ENCODE measurements around the gene FOXD1. TPM values are rescaled to one million over a fixed set of nuclear protein-coding genes. Genes with fewer than 3 reads are reported as not detected.

Gene FOXD1
- total and polyA plus RNA-seq, 2 of the 8 experiments (the other 6 are each of a cell fraction or from before 2014, with no cell fraction given): 0.11 to 1.1 TPM

GRCh38 chr5:73464016-73464745 lies 15.6 kb upstream of the FOXD1 start:
- no peak overlapping the region for H3K18ac ChIP-seq (ENCODE audit: extremely low read depth, low read length)
- H3K36me3 ChIP-seq (ENCODE audit: control insufficient read depth in 2 of 4, insufficient read depth in 4 of 4, low read length in 3 of 4): no peaks in the 10 kb centered on the region
- H3K4me1 ChIP-seq (replicated peaks in 1 of 4; ENCODE audit: control insufficient read depth in 3 of 4, insufficient read depth in 4 of 4, low read length in 3 of 4): peaks cover 2 to 23% (median 4%) of the 10 kb centered on the region in 4 experiments; a peak in 5 of 7 replicates
- no peaks in the 10 kb centered on the region for H3K23me2 ChIP-seq (ENCODE audit: low read depth, low read length)
- H4K5ac ChIP-seq (ENCODE audit: insufficient read length, low read depth, low read length): no peak overlapping the region
- H3K9ac ChIP-seq (replicated peaks in 1 of 4; ENCODE audit: extremely low read depth in 1 of 4, low read depth in 3 of 4, low read length in 3 of 4): no peak overlapping the region
- no peak overlapping the region for H3K4ac ChIP-seq (replicated peaks; ENCODE audit: insufficient read length, low read depth, low read length)
- peak overlapping the region; percentile 1; the same call in 1 of the 2 replicates for H2BK12ac ChIP-seq (ENCODE audit: low read depth, low read length)
- POLR2A ChIA-PET (ENCODE audit: partially characterized antibody): interaction anchor here (0.6 to 3.7 kb wide), 6 partner anchors 18 to 101 kb away, joined by 3 to 23 read pairs (median 6); partner anchors contain the start of genes ANKRA2, BTF3 and UTP15
- H2AK5ac ChIP-seq (ENCODE audit: low read depth, low read length): no peak overlapping the region
- H3K4me2 ChIP-seq (ENCODE audit: insufficient read depth in 1 of 2, low read depth in 2 of 2, low read length in 2 of 2): no peak overlapping the region
- H3K9me3 ChIP-seq (ENCODE audit: insufficient read depth in 2 of 2, low read depth in 1 of 2, low read length in 1 of 2): no peaks in the 10 kb centered on the region; a peak in 2 of 4 replicates
- WGBS, 2 experiments (ENCODE audit: extremely low coverage in 1 of 2, insufficient coverage in 1 of 2, insufficient read length in 1 of 2, insufficient replicate concordance in 2 of 2, low coverage in 1 of 2, low lambda C conversion rate in 2 of 2, missing lambda C conversion rate in 1 of 2): 86% methylated on average over 7 of the region's 7 CpGs; no CpG with 5 or more reads in 1 of the 2 experiments
- H4K20me1 ChIP-seq (replicated peaks in 1 of 2; ENCODE audit: control insufficient read depth in 1 of 2, insufficient read depth in 2 of 2, low read length in 2 of 2): no peaks in the 10 kb centered on the region
- TF ChIP-seq GABPA (IDR thresholded peaks at IDR 0.05; ENCODE audit: borderline replicate concordance, insufficient read depth, low read length) (no peak), SIN3A (conservative IDR thresholded peaks at IDR 0.05 in 1 of 2, IDR thresholded peaks at IDR 0.05 in 1 of 2; ENCODE audit: low read depth in 1 of 2, low read length in 2 of 2) (no peak), CHD2 (IDR thresholded peaks at IDR 0.05; ENCODE audit: low read length) (no peak), SIRT6 (IDR thresholded peaks at IDR 0.05; ENCODE audit: low read length) (no peak), POU5F1 (IDR thresholded peaks at IDR 0.05; ENCODE audit: low read depth, low read length) (no peak), EGR1 (IDR thresholded peaks at IDR 0.05; ENCODE audit: borderline replicate concordance, low read depth, low read length) (no peak), SAP30 (IDR thresholded peaks at IDR 0.05; ENCODE audit: insufficient read depth, insufficient replicate concordance, low read length) (no peak), NANOG (IDR thresholded peaks at IDR 0.05; ENCODE audit: insufficient read depth, low read depth, low read length, poor library complexity, severe bottlenecking) (no peak), ZNF274 (IDR thresholded peaks at IDR 0.05; ENCODE audit: borderline replicate concordance, extremely low read depth, low read length) (no peak), SRF (IDR thresholded peaks at IDR 0.05; ENCODE audit: low read depth, low read length) (no peak)
- H2BK15ac ChIP-seq (ENCODE audit: low read length): no peak overlapping the region
- no peak overlapping the region for H4K91ac ChIP-seq (replicated peaks; ENCODE audit: insufficient read length, low read length)
- CTCF ChIA-PET (ENCODE audit: partially characterized antibody): interaction anchor here (0.7 to 3.2 kb wide), 9 partner anchors 10 to 250 kb away, joined by 3 to 14 read pairs (median 4); no protein-coding TSS in a partner anchor
- no peak overlapping the region; the same call in 1 of the 2 replicates for H2AFZ ChIP-seq (ENCODE audit: low read length)
- H3K4me3 ChIP-seq (ENCODE audit: extremely low read depth in 1 of 4, insufficient read depth in 2 of 4, low read depth in 3 of 4, low read length in 4 of 4): no peak overlapping the region
- H3K23ac ChIP-seq (ENCODE audit: insufficient read length): no peak overlapping the region
- no peak overlapping the region for H3K14ac ChIP-seq (ENCODE audit: insufficient read length)
- no peak overlapping the region for H2BK120ac ChIP-seq (replicated peaks; ENCODE audit: low read depth, low read length)
- no peak overlapping the region for H2BK5ac ChIP-seq (ENCODE audit: low read depth, low read length)
- no peaks in the 10 kb centered on the region for H3K27me3 ChIP-seq (replicated peaks in 1 of 4; ENCODE audit: control insufficient read depth in 3 of 4, extremely low read depth in 1 of 4, insufficient read depth in 3 of 4, low read length in 3 of 4)
- H3K79me2 ChIP-seq (ENCODE audit: control insufficient read depth in 1 of 2, insufficient read depth in 2 of 2, low read length in 2 of 2): no peaks in the 10 kb centered on the region
- no peaks in the 10 kb centered on the region for H3K79me1 ChIP-seq (ENCODE audit: low read depth, low read length)
- H3K56ac ChIP-seq (replicated peaks; ENCODE audit: insufficient read length, low read depth, low read length): no peak overlapping the region
- no peak for DNase-seq (ENCODE audit: low read depth in 1 of 2, low spot score in 2 of 2)
- no peak overlapping the region for H4K8ac ChIP-seq (ENCODE audit: extremely low read depth, insufficient read depth, low read length)
- H2BK20ac ChIP-seq (ENCODE audit: low read length): no peak overlapping the region
- no peak for FAIRE-seq
- no peak overlapping the region for H3K27ac ChIP-seq (ENCODE audit: low read depth, low read length)

All from H1 (cell line).